ENCODE measurements around the gene UPK2. TPM values are rescaled to one million over a fixed set of nuclear protein-coding genes. Genes with fewer than 3 reads are reported as not detected.

Gene UPK2
- not detected in 2 replicates for total RNA-seq

GRCh38 chr11:118956094-118956846 is at the start of gene UPK2:
Gene UPK2, plus strand, starts transcription at chr11:118956298. Its CDS starts 53 bp downstream, at chr11:118956351.
- intact Hi-C loops (cut with micrococcal nuclease): loop anchor here (1.0 kb wide), 6 partner anchors 26 to 361 kb away; no protein-coding TSS in a partner anchor

DNA sequence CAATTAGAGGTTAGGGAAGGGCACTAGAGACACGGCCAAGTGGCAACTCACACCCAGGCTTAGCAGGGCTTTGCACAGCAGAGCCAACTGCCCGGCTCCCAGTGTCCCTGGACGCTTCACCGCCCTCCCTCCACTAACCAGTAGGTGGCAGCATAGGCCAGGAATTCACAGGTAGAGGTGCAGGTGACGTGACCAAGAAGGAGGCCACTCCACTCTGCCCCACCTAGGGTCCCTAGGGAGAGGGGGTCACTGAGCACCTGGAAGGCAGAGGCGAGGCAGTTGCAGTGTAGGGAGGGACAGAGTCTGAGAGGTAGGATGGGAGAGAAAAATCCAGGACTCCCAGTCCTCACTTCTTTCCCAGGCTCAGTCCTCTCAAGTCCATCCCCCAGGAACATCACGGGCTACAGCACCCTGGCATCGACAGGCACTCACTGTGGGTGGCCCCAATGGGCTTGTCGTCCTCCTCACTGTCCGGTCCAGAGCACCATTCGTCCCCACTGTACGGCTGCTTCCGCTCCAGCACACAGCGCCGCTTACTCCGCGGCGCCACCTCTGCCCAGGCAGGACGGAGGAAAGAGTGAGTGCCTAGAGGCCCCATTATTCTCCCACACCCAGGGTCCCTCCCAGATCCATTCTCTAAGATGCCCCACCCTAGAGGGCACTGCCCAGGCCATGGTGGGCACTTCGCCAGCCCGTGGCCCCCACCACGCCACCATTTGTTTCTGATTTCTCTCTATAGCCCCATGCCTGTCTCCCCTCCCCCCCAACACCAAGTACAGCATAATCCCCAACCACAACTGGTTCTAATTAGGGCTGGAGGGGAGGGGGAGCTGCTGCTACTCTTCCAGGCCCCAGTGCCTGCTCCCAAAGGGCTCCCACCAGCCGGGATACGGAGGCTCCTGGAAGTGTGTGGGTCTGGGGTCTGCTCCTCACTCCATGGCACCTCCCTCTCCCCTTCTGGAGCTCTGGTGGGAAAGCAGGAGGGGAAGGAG is 48.8 kb upstream of the UPK2 start:
- intact Hi-C loops (cut with micrococcal nuclease): loop anchor here (1.0 to 2.0 kb wide), 4 partner anchors 21 to 290 kb away; partner anchors contain the start of gene UPK2

DNA sequence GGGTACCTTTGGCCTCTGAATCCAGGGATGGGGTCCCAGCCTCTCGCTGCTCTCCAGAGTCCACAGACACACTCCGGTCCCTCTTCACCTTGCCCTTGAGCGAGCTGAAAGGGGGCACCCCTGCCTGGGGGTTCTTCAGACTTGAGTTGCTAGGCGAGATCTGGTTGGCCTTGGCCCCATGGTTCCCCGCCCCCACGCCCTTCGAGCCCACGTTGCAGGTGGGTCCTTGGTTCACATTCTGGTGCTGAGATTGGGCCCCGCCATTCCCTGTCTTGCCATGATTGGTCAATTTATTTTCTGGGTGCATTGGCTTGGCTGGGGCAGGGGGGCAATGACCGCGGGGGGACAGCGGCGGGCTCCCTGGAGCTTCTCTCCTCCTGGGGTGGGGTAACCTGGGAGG is 47.8 kb upstream of the UPK2 start:
- intact Hi-C loops (cut with micrococcal nuclease): no loop called here

GRCh38 chr11:118908901-118909618 is 47.0 kb upstream of the UPK2 start:
- intact Hi-C loops (cut with micrococcal nuclease): no loop called here

DNA sequence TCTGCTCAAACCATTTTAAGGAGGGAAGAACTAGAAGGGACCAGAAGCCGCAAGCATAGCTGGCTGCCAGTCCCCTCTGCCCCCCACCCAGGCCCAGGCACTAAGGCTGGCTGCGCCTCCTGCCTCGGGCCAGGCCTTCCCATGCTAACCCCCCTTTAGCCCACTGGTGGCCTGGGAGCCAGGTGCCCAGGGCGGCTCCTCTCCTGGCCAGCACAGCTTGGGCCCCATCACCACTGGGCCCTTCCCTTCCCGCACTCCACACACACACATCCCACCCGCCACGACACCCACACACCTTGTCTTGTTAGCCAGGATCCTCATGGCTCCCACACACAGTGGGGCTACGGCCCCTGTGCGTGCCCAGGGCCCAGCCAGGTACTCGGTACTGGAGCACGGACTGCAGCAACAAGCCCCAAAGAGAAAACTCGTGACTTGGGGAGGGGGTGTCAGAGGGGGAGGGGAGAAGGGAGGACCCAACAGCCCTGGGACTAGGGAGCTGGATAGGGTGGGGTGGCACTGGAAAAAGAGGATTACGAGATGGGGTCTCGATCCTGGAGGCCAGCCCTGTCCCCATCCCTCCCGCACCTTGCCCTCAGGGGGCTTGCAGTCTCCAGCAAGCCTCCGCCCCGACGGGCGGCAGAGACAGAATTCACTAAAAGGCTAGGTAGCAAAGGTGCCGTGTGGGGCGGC is 46.3 kb upstream of the UPK2 start:
- intact Hi-C loops (cut with micrococcal nuclease): loop anchor here (5.0 kb wide), 1 partner anchor 413 kb away; no protein-coding TSS in a partner anchor

GRCh38 chr11:118910309-118911112 is 45.6 kb upstream of the UPK2 start:
- intact Hi-C loops (cut with micrococcal nuclease): loop anchor here (5.0 kb wide), 1 partner anchor 412 kb away; no protein-coding TSS in a partner anchor

GRCh38 chr11:118911113-118911879 is 44.8 kb upstream of the UPK2 start:
- intact Hi-C loops (cut with micrococcal nuclease): loop anchor here (5.0 kb wide), 1 partner anchor 411 kb away; no protein-coding TSS in a partner anchor

DNA sequence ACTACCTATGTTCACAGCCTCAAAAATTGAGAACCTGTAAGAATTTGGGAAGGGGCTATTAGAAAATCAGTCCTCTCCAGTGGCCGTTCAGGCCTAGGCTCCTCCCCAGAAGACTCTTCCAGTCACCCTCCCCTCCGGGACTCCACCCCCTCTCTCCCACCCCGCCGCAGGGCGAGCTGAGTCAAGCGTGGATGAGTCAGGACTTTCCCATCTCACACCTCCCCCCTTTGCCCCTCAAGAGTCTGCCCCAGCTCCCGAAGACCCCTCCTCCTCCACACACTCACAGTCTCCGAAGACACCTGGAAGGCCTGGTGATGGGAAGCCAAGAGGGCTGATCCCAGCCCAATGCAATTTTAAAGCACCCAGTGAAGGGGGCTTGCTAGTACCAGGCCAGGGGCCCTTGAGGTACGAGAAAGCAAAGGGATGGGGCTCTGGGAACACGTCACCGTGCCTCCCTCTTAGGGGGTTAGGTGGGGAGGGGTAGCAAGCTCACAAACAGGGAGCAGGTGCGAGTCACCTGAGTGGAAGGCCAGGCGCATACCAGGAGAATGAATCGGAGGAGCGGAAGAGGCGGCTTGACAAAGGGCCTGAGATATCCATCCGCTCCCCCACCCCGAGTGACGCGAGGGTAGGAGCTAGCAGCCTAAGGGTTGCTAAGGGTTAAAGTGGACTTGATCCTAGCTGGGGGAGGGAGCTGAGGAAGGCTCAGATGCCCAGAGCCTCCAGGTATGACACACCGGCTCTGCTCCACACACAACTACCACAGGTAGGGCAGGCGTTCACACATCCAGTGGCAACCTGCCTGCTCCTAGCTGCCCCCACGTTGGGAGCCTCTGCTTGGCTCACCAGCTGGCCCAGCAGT is 44.0 kb upstream of the UPK2 start:
- intact Hi-C loops (cut with micrococcal nuclease): loop anchor here (5.0 kb wide), 1 partner anchor 410 kb away; no protein-coding TSS in a partner anchor

- intact Hi-C loops (cut with micrococcal nuclease): loop anchor here (5.0 kb wide), 1 partner anchor 409 kb away; no protein-coding TSS in a partner anchor
Measured at GRCh38 chr11:118912742-118913410, 43.2 kb upstream of the UPK2 start.

GRCh38 chr11:118913411-118914125 is 42.5 kb upstream of the UPK2 start:
- intact Hi-C loops (cut with micrococcal nuclease): loop anchor here (1.0 to 5.0 kb wide), 2 partner anchors 11 to 409 kb away; no protein-coding TSS in a partner anchor

GRCh38 chr11:118914178-118914918 is 41.8 kb upstream of the UPK2 start:
- intact Hi-C loops (cut with micrococcal nuclease): loop anchor here (1.0 to 5.0 kb wide), 2 partner anchors 10 to 408 kb away; no protein-coding TSS in a partner anchor

DNA sequence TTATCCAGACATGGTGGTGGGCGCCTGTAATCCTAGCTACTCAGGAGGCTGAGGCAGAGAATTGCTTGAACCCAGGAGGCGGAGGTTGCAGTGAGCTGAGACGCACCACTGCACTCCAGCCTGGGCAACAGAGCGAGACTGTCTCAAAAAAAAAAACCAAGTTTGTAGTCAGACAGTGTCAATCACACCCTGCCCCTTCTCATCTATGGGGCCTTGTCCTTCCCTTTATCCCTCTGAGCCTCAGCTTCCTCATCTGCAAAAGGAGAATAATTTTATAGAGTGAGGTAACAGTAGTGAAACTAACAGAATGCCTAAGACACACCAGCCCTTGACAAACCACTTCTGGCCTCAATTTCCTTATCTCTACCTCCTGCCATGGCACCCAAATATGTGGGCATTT is 41.1 kb upstream of the UPK2 start:
- intact Hi-C loops (cut with micrococcal nuclease): loop anchor here (1.0 to 5.0 kb wide), 2 partner anchors 9 to 407 kb away; no protein-coding TSS in a partner anchor

- intact Hi-C loops (cut with micrococcal nuclease): no loop called here
Measured at GRCh38 chr11:118915396-118915795, 40.7 kb upstream of the UPK2 start.

- intact Hi-C loops (cut with micrococcal nuclease): no loop called here
Measured at GRCh38 chr11:118915941-118916841, 39.9 kb upstream of the UPK2 start.

All from T-helper 1 cell treated with Interleukin-12 subunit alpha and Interleukin-12 subunit beta and Interleukin-4 antibody, amounts not matched to agents 30 ng/mL and 1 ng/mL, for 36 hours (primary cell).